Epithelial cell of proximal tubule (primary cell): ENCODE results near the gene PMM2. TPM values are rescaled to one million over a fixed set of nuclear protein-coding genes. Genes with fewer than 3 reads are reported as not detected.

Source experiments
- DNase-seq: peaks from one replicate; pipeline ENCODE4 v3.0.0-alpha.2; 2011; ENCODE audit warnings: low read depth
- H3K4me3 ChIP-seq: 2 replicates; pipeline ENCODE4 v1.5.1; 2011; ENCODE audit warnings: low read depth, mild to moderate bottlenecking, low read length
- total RNA-seq: library from RNA; depleted of rRNA; stranded (reverse); fragments of >200 nt; gene quantifications from 2 replicates; pipeline ENCODE4 v1.2.3, GENCODE V29; 2015
- TF ChIP-seq, protein P1 (sequence below): conservative IDR thresholded peaks from 2 replicates; pipeline ENCODE4 v1.5.1; 2012; ENCODE audit warnings: low read depth, mild to moderate bottlenecking, low read length

PMM2 gene
- total RNA-seq, 1 donor from 2014 or later = 28.6 TPM

DNA sequence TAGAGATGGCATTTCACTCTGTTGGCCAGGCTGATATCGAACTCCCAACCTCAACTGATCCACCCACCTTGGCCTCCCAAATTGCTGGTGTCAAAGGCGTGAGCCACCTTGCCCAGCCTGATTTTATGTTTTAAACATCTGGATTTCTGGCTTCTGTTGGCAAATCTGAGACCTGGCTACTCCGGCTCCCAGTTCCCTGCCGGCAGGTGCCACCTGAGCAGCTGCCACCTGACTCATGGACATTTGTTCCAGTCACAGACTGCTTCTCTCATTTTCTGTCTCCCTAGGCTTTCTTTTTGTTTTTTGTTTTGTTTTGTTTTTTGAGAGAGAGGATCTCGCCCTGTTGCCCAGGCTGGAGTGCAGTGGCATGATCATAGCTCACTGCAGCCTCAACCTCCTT is 9.6 kb downstream of the PMM2 start:
- no peak overlapping the region for H3K4me3 ChIP-seq
- no peak for DNase-seq
- TF ChIP-seq, protein P1, sequence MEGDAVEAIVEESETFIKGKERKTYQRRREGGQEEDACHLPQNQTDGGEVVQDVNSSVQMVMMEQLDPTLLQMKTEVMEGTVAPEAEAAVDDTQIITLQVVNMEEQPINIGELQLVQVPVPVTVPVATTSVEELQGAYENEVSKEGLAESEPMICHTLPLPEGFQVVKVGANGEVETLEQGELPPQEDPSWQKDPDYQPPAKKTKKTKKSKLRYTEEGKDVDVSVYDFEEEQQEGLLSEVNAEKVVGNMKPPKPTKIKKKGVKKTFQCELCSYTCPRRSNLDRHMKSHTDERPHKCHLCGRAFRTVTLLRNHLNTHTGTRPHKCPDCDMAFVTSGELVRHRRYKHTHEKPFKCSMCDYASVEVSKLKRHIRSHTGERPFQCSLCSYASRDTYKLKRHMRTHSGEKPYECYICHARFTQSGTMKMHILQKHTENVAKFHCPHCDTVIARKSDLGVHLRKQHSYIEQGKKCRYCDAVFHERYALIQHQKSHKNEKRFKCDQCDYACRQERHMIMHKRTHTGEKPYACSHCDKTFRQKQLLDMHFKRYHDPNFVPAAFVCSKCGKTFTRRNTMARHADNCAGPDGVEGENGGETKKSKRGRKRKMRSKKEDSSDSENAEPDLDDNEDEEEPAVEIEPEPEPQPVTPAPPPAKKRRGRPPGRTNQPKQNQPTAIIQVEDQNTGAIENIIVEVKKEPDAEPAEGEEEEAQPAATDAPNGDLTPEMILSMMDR = no peak

DNA sequence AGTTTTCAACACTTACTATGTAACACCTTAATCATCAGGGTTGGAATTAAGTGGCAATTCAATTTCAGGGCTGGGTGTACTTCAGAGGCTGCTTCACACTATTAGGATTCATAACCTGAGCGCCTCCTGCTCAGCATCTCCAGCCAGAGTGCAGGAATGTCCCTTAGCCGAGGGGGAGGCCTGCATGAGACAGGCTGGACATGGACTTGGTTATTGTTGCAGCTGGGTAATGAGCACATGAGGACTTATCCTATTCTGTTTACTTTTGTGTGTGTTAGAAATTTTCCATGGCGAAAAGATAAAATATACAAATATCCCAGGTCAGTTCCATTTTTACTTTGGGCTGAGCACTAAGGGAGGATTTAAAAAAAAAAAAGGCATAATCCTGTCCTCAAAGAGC is 10.4 kb downstream of the PMM2 start:
- TF ChIP-seq, protein P1 = no peak
- no peak for DNase-seq
- no peak overlapping the region for H3K4me3 ChIP-seq

DNA sequence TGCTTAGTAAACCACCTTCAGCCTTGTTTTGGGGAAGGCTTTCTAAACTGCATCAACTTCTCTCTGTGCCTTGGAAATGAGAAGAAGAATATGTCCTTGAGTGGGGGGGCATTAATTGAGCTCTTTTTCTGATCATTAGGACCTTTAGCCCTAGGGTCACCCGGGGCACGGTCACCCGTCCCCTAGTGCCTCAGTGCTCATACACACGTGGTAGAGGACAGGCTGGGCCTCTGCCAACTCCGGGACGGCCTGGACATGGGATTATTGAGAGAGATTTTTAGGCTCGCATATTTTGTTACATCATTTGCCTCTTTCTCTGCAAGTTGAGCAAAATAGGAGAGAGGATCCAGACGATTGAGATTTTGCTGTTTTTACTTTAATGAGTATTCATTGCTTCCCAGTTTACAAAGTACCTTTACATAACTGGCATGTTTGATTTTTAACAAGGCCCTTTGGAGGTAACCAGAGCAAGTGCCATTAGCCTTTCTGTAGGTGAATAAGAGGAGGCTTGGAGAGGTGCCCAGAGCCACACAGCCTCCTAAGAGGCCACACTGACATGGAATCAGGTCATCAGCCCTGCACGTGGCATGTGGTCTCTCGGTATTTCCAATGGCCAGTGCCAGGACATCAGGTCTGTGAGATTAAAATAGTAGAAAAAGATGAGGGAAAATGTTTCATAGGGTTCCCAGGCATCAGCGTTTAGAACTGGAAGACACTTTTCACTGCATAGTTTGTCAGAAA is 11.1 kb downstream of the PMM2 start:
- TF ChIP-seq, protein P1 = no peak
- DNase-seq = no peak
- H3K4me3 ChIP-seq = no peak overlapping the region

DNA sequence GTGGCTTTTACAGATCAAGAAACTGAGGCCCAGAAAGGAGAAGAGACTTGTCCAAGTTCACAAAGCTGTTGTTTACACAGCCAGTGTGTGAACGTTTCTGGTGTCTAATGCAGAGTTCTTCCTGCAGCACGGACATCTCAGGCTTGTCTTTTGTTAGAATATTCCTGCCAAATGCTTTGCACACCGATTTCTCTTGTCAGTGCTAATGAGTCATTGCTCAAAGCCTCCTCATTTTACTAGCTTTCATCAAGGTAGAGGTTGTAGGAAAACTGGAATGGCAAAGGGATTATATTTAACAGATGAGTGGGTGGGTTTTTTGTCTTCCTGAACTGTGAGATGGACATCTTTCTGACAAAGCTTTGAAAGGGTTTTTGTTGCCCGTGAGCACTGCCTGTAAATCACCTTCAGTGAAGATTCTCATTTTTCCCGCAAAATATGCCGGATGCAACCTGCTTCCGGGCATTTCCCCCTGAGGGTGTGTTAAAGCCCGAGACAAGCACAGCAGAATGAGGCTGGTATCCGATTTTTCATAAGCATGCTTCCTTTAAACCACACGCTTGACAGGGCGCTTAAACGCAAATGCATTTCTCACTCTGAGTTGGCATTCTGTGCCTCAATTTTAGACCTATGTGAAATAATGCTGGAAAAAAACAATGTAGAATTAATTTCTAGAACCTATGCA is 14.7 kb downstream of the PMM2 start:
- H3K4me3 ChIP-seq = no peak overlapping the region
- TF ChIP-seq, protein P1 = no peak
- DNase-seq = no peak

DNA sequence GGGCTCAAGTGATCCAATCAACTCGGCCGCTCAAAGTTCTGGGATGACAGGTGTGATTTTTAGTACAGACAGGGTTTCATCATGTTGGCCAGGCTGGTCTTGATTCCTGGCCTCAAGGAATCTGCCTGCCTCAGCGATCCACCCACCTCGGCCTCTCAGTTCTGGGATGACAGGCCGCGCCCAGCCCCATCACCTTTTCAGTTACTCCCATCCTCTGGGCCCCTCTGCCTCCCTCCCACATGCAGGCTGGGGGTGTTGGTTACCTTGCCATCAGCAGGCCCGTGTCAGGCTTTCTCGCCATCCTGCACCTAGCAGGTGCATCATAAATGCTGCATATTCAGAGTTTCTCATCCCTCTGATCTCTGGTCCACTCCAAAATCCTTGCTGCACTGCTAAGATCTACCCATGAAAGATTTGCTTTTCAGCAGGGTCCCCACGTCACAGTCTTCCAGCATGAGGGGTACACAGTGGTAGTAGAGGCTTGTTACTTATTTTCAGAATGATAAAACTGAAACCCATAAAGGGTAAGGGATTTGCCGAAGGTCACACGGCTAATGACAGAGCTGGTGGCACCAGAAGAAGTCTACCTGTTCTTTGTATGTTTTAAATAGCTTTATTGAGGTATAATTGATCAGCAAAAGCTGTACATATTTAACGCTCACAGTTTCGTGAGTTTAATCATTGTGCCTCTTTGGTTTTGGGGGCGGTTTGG is 16.6 kb downstream of the PMM2 start:
- TF ChIP-seq, protein P1 = no peak
- no peak for DNase-seq
- H3K4me3 ChIP-seq = no peak overlapping the region

DNA sequence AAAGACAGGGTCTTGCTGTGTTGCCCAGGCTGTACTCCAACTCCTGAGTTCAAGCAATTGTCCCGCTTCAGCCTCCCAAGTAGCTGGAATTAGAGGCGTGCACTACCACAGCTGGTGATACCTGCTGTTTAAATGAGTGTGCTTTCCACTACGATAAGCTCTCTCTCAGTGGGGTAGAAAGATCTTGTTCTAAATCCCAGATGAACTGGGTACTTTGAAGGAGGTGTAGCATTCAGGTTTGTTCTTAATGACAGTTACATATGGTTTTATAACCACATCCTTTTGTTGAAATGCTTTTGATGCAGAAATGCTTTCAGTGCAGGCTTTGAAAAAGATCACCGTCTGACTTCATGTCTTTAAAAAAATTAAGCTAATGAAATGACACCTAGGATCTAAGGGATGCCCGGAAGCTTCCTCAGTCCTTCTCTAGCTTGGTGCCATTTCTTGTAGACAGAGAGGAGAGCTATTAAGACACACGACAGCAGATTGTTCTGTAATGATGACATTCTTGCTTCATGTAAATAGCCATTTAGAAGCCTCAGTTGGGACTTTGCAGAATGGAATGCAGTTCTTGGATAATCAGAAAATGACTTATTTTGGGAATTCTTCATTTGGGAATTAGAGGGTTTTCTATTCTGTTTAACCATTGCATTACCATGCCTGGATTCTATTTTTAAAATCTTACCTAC is 19.5 kb downstream of the PMM2 start:
- H3K4me3 ChIP-seq = no peak overlapping the region
- DNase-seq = no peak
- TF ChIP-seq, protein P1 = no peak
